Spleen (tissue), 11 donors: ENCODE data around the gene RNF130. TPM values are rescaled to one million over a fixed set of nuclear protein-coding genes. Genes with fewer than 3 reads are reported as not detected.

ENCODE experiments used
- DNase-seq: peaks from one replicate; pipeline ENCODE4 v3.0.0-alpha.2; 2020
- H3K27ac ChIP-seq, 8 donors: fragments of 200-600 bp; sonication (generic) in 7 of 8; 1 replicate in 4 of 8; 2 replicates in 4 of 8; pipeline versions ENCODE4 v1.5.0 to v1.8.0; 2016 to 2021; ENCODE audit warnings: inconsistent platforms in 4 of 8, mild to moderate bottlenecking in 4 of 8, moderate library complexity in 1 of 8
- H3K27me3 ChIP-seq, 7 donors: fragments of 200-600 bp; sonication (generic) in 6 of 7; replicated peaks in 1 of 7; 1 replicate in 4 of 7; 2 replicates in 3 of 7; pipeline versions ENCODE4 v1.5.0 to v1.8.0; 2016 to 2021; ENCODE audit warnings: inconsistent platforms in 3 of 7, mild to moderate bottlenecking in 1 of 7
- H3K36me3 ChIP-seq, 6 donors: fragments of 200-600 bp; sonication (generic) in 5 of 6; 1 replicate in 4 of 6; 2 replicates in 2 of 6; pipeline versions ENCODE4 v1.5.0 to v1.8.0; 2016 to 2021; ENCODE audit warnings: inconsistent platforms in 2 of 6
- H3K4me1 ChIP-seq, 6 donors: fragments of 200-600 bp; sonication (generic) in 5 of 6; 1 replicate in 3 of 6; 2 replicates in 3 of 6; pipeline versions ENCODE4 v1.5.0 to v1.8.0; 2016 to 2021; ENCODE audit warnings: inconsistent platforms in 3 of 6
- H3K4me3 ChIP-seq, 8 donors: fragments of 200-600 bp; sonication (generic) in 7 of 8; 1 replicate in 4 of 8; 2 replicates in 4 of 8; pipeline versions ENCODE4 v1.5.0 to v1.8.0; 2016 to 2021; ENCODE audit warnings: inconsistent platforms in 4 of 8, mild to moderate bottlenecking in 4 of 8, moderate library complexity in 2 of 8
- H3K9me3 ChIP-seq, 8 donors: fragments of 200-600 bp; sonication (generic) in 7 of 8; 1 replicate in 4 of 8; 2 replicates in 4 of 8; pipeline versions ENCODE4 v1.5.0 to v1.8.0; 2016 to 2021; ENCODE audit warnings: inconsistent platforms in 4 of 8
- POLR2A ChIP-seq, 3 donors: fragments of 450-650 bp; IDR thresholded peaks; one replicate each; pipeline ENCODE4 v1.5.1; 2017; ENCODE audit warnings: antibody characterized with exemption in 3 of 3, mild to moderate bottlenecking in 1 of 3
- POLR2AphosphoS5 ChIP-seq, 3 donors: sonication (generic); formaldehyde crosslinking; IDR thresholded peaks; one replicate each; pipeline ENCODE4 v1.5.1; 2017; ENCODE audit warnings: antibody characterized with exemption in 3 of 3
- WGBS, 5 donors: extraction: QIAGEN DNeasy Blood & Tissue Kit in 3 of 5; methylation state at CpG; one replicate each; pipeline versions ENCODE4 v1.1.5 to v1.1.7; 2013 to 2018; 5-methylcytosine and 5-hydroxymethylcytosine counted together
- intact Hi-C: fragments of 100-400 bp; cut with DNase I; formaldehyde crosslinking; loops from one replicate; pipeline ENCODE4 v1.15.0; 2023; ENCODE audit warnings: low total_unique reads
- polyA plus RNA-seq, 3 donors: library from polyadenylated mRNA; stranded (reverse); fragments of 200-250 nt; gene quantifications; one replicate each; pipeline ENCODE4 v1.2.1, GENCODE V29; 2013
- total RNA-seq, 7 donors: library from RNA; depleted of rRNA in 3 of 7; stranded (reverse); fragments of >200 nt in 3 of 7; fragmentation: NEBNext Ultra II Directional in 4 of 7; extraction: Animal tissue kit (Norgen Biotek cat#: 25700) in 4 of 7; gene quantifications; one replicate each; pipeline versions ENCODE4 v1.1.0 to v1.2.1, GENCODE V29; 2016 to 2021
- TF ChIP-seq, protein P1 (sequence below), 11 experiments: fragments of 200-600 bp in 7 of 11; fragments of 450-650 bp in 4 of 11; sonication (generic) in 4 of 11; IDR thresholded peaks in 8 of 11; conservative IDR thresholded peaks in 3 of 11; 1 replicate in 7 of 11; 2 replicates in 4 of 11; pipeline versions ENCODE4 v1.4.0 to v1.8.0; 2016 to 2021; ENCODE audit warnings: antibody characterized with exemption in 11 of 11, inconsistent platforms in 4 of 11, mild to moderate bottlenecking in 1 of 11
- donor health status: healthy with polysubstance abuse.
- donor health status: DM: no; HTN: no; CAD: no; lungs with moderate emphysema.
- donor health status: DM: no; HTN: no; CAD: no.
- donor health status: Bipolar disorder and iron deficiency.
- donor health status: healthy.
- donor health status: DM: no; HTN: no; CAD: no.
- donor health status: DM: yes; HTN: yes; CAD: no.

Gene RNF130
- total and polyA plus RNA-seq, 10 donors = 44.1 to 119 (median 82.7) TPM

DNA sequence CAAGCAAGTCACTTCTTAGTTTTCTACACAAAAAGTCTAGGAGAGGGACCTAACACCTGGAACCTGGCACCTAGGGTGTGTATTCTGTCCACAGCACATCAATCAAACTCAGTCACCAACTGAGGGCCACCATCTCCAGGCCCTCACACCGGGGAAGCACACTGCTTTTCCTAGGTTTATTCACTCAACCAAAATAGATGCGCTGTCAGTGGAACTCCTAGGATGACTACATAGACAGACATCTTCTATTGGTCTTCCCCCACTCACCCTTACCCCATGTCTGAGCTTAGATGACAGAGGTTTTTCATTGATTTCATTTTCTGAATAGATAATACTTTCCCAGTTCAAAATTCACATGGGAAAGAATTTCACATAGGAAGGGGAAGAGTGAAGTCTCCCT lies 59.2 kb downstream of the RNF130 start:
- Histone ChIP-seq H3K4me1 (peaks cover 0 to 9% (median 2%) of the 10 kb centered on the region in 6 donors), H3K27ac (no peak overlapping the region), H3K27me3 (no peaks in the 10 kb centered on the region), H3K9me3 (no peaks in the 10 kb centered on the region), H3K36me3 (peaks cover 0 to 48% (median 17%) of the 10 kb centered on the region in 6 donors), H3K4me3 (no peak overlapping the region)
- TF ChIP-seq, protein P1, sequence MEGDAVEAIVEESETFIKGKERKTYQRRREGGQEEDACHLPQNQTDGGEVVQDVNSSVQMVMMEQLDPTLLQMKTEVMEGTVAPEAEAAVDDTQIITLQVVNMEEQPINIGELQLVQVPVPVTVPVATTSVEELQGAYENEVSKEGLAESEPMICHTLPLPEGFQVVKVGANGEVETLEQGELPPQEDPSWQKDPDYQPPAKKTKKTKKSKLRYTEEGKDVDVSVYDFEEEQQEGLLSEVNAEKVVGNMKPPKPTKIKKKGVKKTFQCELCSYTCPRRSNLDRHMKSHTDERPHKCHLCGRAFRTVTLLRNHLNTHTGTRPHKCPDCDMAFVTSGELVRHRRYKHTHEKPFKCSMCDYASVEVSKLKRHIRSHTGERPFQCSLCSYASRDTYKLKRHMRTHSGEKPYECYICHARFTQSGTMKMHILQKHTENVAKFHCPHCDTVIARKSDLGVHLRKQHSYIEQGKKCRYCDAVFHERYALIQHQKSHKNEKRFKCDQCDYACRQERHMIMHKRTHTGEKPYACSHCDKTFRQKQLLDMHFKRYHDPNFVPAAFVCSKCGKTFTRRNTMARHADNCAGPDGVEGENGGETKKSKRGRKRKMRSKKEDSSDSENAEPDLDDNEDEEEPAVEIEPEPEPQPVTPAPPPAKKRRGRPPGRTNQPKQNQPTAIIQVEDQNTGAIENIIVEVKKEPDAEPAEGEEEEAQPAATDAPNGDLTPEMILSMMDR (IDR thresholded peaks at IDR 0.05 in 8 of 11, conservative IDR thresholded peaks at IDR 0.05 in 3 of 11) = no peak
- TF ChIP-seq POLR2AphosphoS5 (IDR thresholded peaks at IDR 0.05) = no peak
- TF ChIP-seq POLR2A (IDR thresholded peaks at IDR 0.05) = no peak
- 33 to 57% (median 37%) methylated on average over 2 of the region's 2 CpGs for WGBS, 5 donors
- intact Hi-C loops = no loop called here
- DNase-seq = no peak

DNA sequence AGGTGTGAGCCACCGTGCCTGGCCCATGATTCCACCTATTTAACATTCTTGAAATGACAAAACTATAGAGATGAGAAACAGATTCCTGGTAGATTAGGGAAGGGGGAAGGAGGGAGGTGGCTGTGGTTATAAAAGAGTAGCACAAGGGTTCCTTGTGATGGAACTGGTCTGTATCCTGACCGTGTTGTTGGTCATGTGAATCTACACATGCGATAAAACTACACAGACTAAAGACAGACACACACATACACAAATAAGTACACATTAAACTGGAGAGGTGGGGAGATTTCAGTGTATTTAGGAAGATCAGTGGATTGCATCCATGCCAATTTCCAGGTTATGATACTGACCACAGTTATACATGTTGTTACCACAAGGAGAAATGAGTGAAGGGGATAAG lies 60.9 kb downstream of the RNF130 start:
- H3K36me3 ChIP-seq = peaks cover 0 to 42% (median 17%) of the 10 kb centered on the region in 6 donors
- H3K27ac ChIP-seq = no peak overlapping the region
- TF ChIP-seq, protein P1 (IDR thresholded peaks at IDR 0.05 in 8 of 11, conservative IDR thresholded peaks at IDR 0.05 in 3 of 11) = no peak
- TF ChIP-seq POLR2A (IDR thresholded peaks at IDR 0.05) = no peak
- no peak for TF ChIP-seq POLR2AphosphoS5 (IDR thresholded peaks at IDR 0.05)
- intact Hi-C loops = no loop called here
- H3K4me1 ChIP-seq = peaks cover 0 to 22% (median 2%) of the 10 kb centered on the region in 6 donors
- H3K27me3 ChIP-seq = no peaks in the 10 kb centered on the region
- DNase-seq = no peak
- no peaks in the 10 kb centered on the region for H3K9me3 ChIP-seq
- WGBS, 5 donors = 93 to 99% (median 95%) methylated on average over 3 of the region's 3 CpGs
- H3K4me3 ChIP-seq = no peak overlapping the region

DNA sequence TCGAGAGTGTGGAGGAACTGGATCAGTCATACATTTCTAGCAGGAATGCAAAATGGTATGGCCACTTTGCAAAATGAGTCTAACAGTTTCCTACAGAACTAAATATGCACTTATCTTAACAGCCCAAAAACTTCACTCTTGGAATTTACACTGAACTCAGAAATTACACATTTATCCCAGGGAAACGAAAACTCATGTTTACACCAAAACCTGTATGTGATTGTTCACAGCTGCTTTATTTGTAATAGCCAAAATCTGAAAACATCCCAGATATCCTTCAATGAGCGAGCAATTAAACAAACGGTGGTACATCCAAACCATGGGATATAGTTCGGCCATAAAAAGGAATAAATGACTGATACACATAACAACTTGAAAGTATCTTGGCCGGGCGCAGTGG lies 62.0 kb downstream of the RNF130 start:
- Histone ChIP-seq H3K27me3 (no peaks in the 10 kb centered on the region), H3K27ac (no peak overlapping the region), H3K4me3 (no peak overlapping the region), H3K4me1 (peaks cover 0 to 22% (median 2%) of the 10 kb centered on the region in 6 donors), H3K36me3 (peaks cover 0 to 40% (median 17%) of the 10 kb centered on the region in 6 donors), H3K9me3 (no peaks in the 10 kb centered on the region)
- no peak for DNase-seq
- intact Hi-C loops = no loop called here
- 90 to 93% (median 91%) methylated on average over 7 of the region's 7 CpGs for whole genome bisulfite sequencing, 5 donors
- TF ChIP-seq, protein P1 (IDR thresholded peaks at IDR 0.05 in 8 of 11, conservative IDR thresholded peaks at IDR 0.05 in 3 of 11) = no peak
- TF ChIP-seq POLR2AphosphoS5 (IDR thresholded peaks at IDR 0.05) (no peak), POLR2A (IDR thresholded peaks at IDR 0.05) (no peak)

DNA sequence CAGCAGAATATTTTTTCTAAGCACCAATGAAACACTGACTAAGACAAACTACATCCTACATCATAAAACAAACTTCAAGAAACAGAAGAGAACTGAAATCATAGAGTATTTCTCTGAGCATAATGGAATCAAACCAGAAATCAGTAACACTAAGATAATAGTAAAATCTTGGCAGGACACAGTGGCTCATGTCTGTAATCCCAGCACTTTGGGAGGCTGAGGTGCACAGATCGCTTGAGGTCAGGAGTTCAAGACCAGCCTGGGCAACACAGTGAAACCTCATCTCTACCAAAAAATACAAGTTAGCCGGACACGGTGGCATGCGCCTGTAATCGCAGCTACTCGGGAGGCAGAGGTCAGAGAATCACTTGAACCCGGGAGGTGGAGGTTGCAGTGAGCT lies 63.1 kb downstream of the RNF130 start:
- no peaks in the 10 kb centered on the region for H3K27me3 ChIP-seq
- H3K36me3 ChIP-seq = peaks cover 0 to 36% (median 17%) of the 10 kb centered on the region in 6 donors
- DNase-seq = no peak
- no peak overlapping the region for H3K4me3 ChIP-seq
- intact Hi-C loops = no loop called here
- peaks cover 0 to 22% (median 2%) of the 10 kb centered on the region in 6 donors for H3K4me1 ChIP-seq
- no peak overlapping the region for H3K27ac ChIP-seq
- TF ChIP-seq POLR2AphosphoS5 (IDR thresholded peaks at IDR 0.05) = no peak
- TF ChIP-seq, protein P1 (IDR thresholded peaks at IDR 0.05 in 8 of 11, conservative IDR thresholded peaks at IDR 0.05 in 3 of 11) = no peak
- no peak for TF ChIP-seq POLR2A (IDR thresholded peaks at IDR 0.05)
- no peaks in the 10 kb centered on the region for H3K9me3 ChIP-seq
- WGBS, 5 donors = 95 to 98% (median 97%) methylated on average over 7 of the region's 7 CpGs
